ENCODE measurements around the gene UTY.

UTY gene

GRCh38 chrY:13443146-13443545, 36.7 kb downstream of the UTY start (continued):
- TF ChIP-seq PATZ1 (CRISPR knock-in tag; IDR thresholded peaks at IDR 0.05; ENCODE audit: borderline replicate concordance) (no peak), ZC3H10 (CRISPR knock-in tag; IDR thresholded peaks at IDR 0.05) (no peak)

- no peak for ATAC-seq
- no peak for TF ChIP-seq ZC3H10 (CRISPR knock-in tag; IDR thresholded peaks at IDR 0.05)
- TF ChIP-seq ZNF8 (CRISPR knock-in tag; IDR thresholded peaks at IDR 0.05): no peak
- TF ChIP-seq OSR1 (CRISPR knock-in tag; IDR thresholded peaks at IDR 0.05): no peak
- TF ChIP-seq ARNTL (CRISPR knock-in tag; IDR thresholded peaks at IDR 0.05; ENCODE audit: borderline replicate concordance, low read depth): no peak
- TF ChIP-seq ESRRG (CRISPR knock-in tag; IDR thresholded peaks at IDR 0.05): no peak
- TF ChIP-seq SNAI2 (CRISPR knock-in tag; IDR thresholded peaks at IDR 0.05): no peak
- no peak for TF ChIP-seq ISL1 (CRISPR knock-in tag; IDR thresholded peaks at IDR 0.05)
- no peak for TF ChIP-seq TCF4 (CRISPR knock-in tag; IDR thresholded peaks at IDR 0.05; ENCODE audit: borderline replicate concordance)
- TF ChIP-seq POU6F1 (CRISPR knock-in tag; IDR thresholded peaks at IDR 0.05; ENCODE audit: borderline replicate concordance, low read depth): no peak
- no peak for TF ChIP-seq BACH2 (CRISPR knock-in tag; IDR thresholded peaks at IDR 0.05; ENCODE audit: borderline replicate concordance)
- TF ChIP-seq RARB (CRISPR knock-in tag; IDR thresholded peaks at IDR 0.05): no peak
- TF ChIP-seq TSHZ2 (CRISPR knock-in tag; IDR thresholded peaks at IDR 0.05): no peak
- TF ChIP-seq ZFP30 (CRISPR knock-in tag; IDR thresholded peaks at IDR 0.05): no peak
- TF ChIP-seq ZNF565 (CRISPR knock-in tag; conservative IDR thresholded peaks at IDR 0.05; ENCODE audit: low read depth): no peak
- no peak for TF ChIP-seq CSRNP3 (CRISPR knock-in tag; IDR thresholded peaks at IDR 0.05)
- no peak for TF ChIP-seq CREB5 (CRISPR knock-in tag; IDR thresholded peaks at IDR 0.05; ENCODE audit: low read depth)
Observed at GRCh38 chrY:13440811-13441210, 39.0 kb downstream of the UTY start.

GRCh38 chrY:13435968-13436937, 43.6 kb downstream of the UTY start:
- ATAC-seq: no peak
- no peak for TF ChIP-seq OSR1 (CRISPR knock-in tag; IDR thresholded peaks at IDR 0.05)
- TF ChIP-seq ZC3H10 (CRISPR knock-in tag; IDR thresholded peaks at IDR 0.05): no peak
- TF ChIP-seq ZNF70 (CRISPR knock-in tag; IDR thresholded peaks at IDR 0.05): no peak
- no peak for TF ChIP-seq ZNF8 (CRISPR knock-in tag; IDR thresholded peaks at IDR 0.05)
- TF ChIP-seq SNAI2 (CRISPR knock-in tag; IDR thresholded peaks at IDR 0.05): no peak
- TF ChIP-seq TSHZ2 (CRISPR knock-in tag; IDR thresholded peaks at IDR 0.05): no peak
- TF ChIP-seq TOX (CRISPR knock-in tag; IDR thresholded peaks at IDR 0.05; ENCODE audit: borderline replicate concordance): no peak
- no peak for TF ChIP-seq CSRNP3 (CRISPR knock-in tag; IDR thresholded peaks at IDR 0.05)
- TF ChIP-seq ZFP3 (CRISPR knock-in tag; IDR thresholded peaks at IDR 0.05): no peak
- TF ChIP-seq POU6F1 (CRISPR knock-in tag; IDR thresholded peaks at IDR 0.05; ENCODE audit: borderline replicate concordance, low read depth): no peak
- no peak for TF ChIP-seq TCF4 (CRISPR knock-in tag; IDR thresholded peaks at IDR 0.05; ENCODE audit: borderline replicate concordance)

Data from SK-N-SH treated with all-trans-retinoic acid at 6 μM for 48 hours (cell line).